HepG2 (cell line): ENCODE results near the gene CKMT1A. TPM values are rescaled to one million over a fixed set of nuclear protein-coding genes. Genes with fewer than 3 reads are reported as not detected.
"Not testable (repeated sequence)": the region's sequence is repeated elsewhere in the genome, so short reads cannot be mapped to it uniquely, and the experiment has no call there.

Experiments used
- CREB3 ChIP-seq: sonication (generic); formaldehyde crosslinking; IDR thresholded peaks from 2 replicates; pipeline ENCODE4 v1.5.0; 2020; ENCODE audit warnings: missing genetic modification reagents
- HINFP ChIP-seq: sonication (generic); formaldehyde crosslinking; IDR thresholded peaks from 2 replicates; pipeline ENCODE4 v1.4.0; 2020; ENCODE audit warnings: low read depth, mild to moderate bottlenecking, missing genetic modification reagents
- IRF9 ChIP-seq: sonication (generic); formaldehyde crosslinking; IDR thresholded peaks from 2 replicates; pipeline ENCODE4 v1.8.0; 2022; ENCODE audit warnings: missing genetic modification reagents, mild to moderate bottlenecking, borderline replicate concordance
- KAT7 ChIP-seq: IDR thresholded peaks from 2 replicates; pipeline ENCODE4 v1.6.1; 2018; ENCODE audit warnings: borderline replicate concordance, missing compliant biosample characterization
- KDM2A ChIP-seq: sonication (generic); formaldehyde crosslinking; IDR thresholded peaks from 2 replicates; pipeline ENCODE4 v1.4.0; 2020; ENCODE audit warnings: low read depth, missing genetic modification reagents, borderline replicate concordance
- MAFK ChIP-seq, 2 experiments: IDR thresholded peaks in 1 of 2; conservative IDR thresholded peaks in 1 of 2; 2 replicates each; pipeline ENCODE4 v1.6.1; 2011; ENCODE audit warnings: improper control_type of control experiment in 2 of 2, low read length in 2 of 2
- MIER2 ChIP-seq: IDR thresholded peaks from 2 replicates; pipeline ENCODE4 v1.6.1; 2016; ENCODE audit warnings: missing biosample characterization, missing genetic modification reagents
- NFKB2 ChIP-seq: sonication (generic); formaldehyde crosslinking; IDR thresholded peaks from 2 replicates; pipeline ENCODE4 v1.4.0; 2020; ENCODE audit warnings: missing genetic modification reagents, borderline replicate concordance
- NRL ChIP-seq: sonication (generic); formaldehyde crosslinking; IDR thresholded peaks from 2 replicates; pipeline ENCODE4 v1.5.0; 2020; ENCODE audit warnings: missing genetic modification reagents, mild to moderate bottlenecking, moderate library complexity, borderline replicate concordance
- PAX8 ChIP-seq: sonication (generic); formaldehyde crosslinking; IDR thresholded peaks from 2 replicates; pipeline ENCODE4 v1.8.0; 2022; ENCODE audit warnings: mild to moderate bottlenecking, missing genetic modification reagents, borderline replicate concordance
- SOX13 ChIP-seq, 3 experiments: fragments of 450-650 bp in 1 of 3; sonication (generic) in 1 of 3; formaldehyde crosslinking in 1 of 3; IDR thresholded peaks in 2 of 3; conservative IDR thresholded peaks in 1 of 3; 2 replicates each; pipeline versions ENCODE4 v1.5.0 to v1.6.1; 2016 to 2020; ENCODE audit warnings: antibody characterized with exemption in 1 of 3, mild to moderate bottlenecking in 1 of 3, missing compliant biosample characterization in 1 of 3, missing genetic modification reagents in 1 of 3, moderate library complexity in 1 of 3
- TARDBP ChIP-seq: sonication (generic); formaldehyde crosslinking; IDR thresholded peaks from 2 replicates; pipeline ENCODE4 v1.8.0; 2022; ENCODE audit warnings: mild to moderate bottlenecking, missing genetic modification reagents
- ZBED4 ChIP-seq: sonication (generic); formaldehyde crosslinking; IDR thresholded peaks from 2 replicates; pipeline ENCODE4 v1.4.0; 2020; ENCODE audit warnings: missing genetic modification reagents, borderline replicate concordance
- ZNF224 ChIP-seq: sonication (generic); formaldehyde crosslinking; IDR thresholded peaks from 2 replicates; pipeline ENCODE4 v1.5.0; 2020; ENCODE audit warnings: mild to moderate bottlenecking, missing genetic modification reagents
- ZNF263 ChIP-seq: sonication (generic); formaldehyde crosslinking; IDR thresholded peaks from 2 replicates; pipeline ENCODE4 v1.4.0; 2020; ENCODE audit warnings: missing genetic modification reagents
- ZNF280B ChIP-seq: sonication (generic); formaldehyde crosslinking; IDR thresholded peaks from 2 replicates; pipeline ENCODE4 v1.5.0; 2020; ENCODE audit warnings: missing genetic modification reagents, mild to moderate bottlenecking, borderline replicate concordance
- ZNF441 ChIP-seq: sonication (generic); formaldehyde crosslinking; IDR thresholded peaks from 2 replicates; pipeline ENCODE4 v1.7.0; 2021; ENCODE audit warnings: missing genetic modification reagents, borderline replicate concordance
- polyA plus RNA-seq, 8 experiments: library from polyadenylated mRNA; depleted of rRNA in 3 of 8; stranded (reverse) in 7 of 8; unstranded in 1 of 8; fragments of >200 nt; fragmentation: Illumina TruSeq in 4 of 8; extraction: Trizol in 4 of 8; gene quantifications; 2 replicates each; pipeline versions ENCODE4 v1.2.1 to v1.2.3, GENCODE V29; 2011 to 2016; ENCODE audit warnings: low read depth in 4 of 8, missing spikeins in 1 of 8, mixed read lengths in 1 of 8; ENCODE audit not compliant: insufficient read depth in 1 of 8
- total RNA-seq, 5 experiments: library from RNA; depleted of rRNA; stranded (reverse); fragments of >200 nt; fragmentation: Illumina TruSeq; extraction: Trizol; gene quantifications; 2 replicates each; pipeline ENCODE4 v1.2.3, GENCODE V29; 2016; ENCODE audit warnings: low read depth in 1 of 5

CKMT1A gene
- total and polyA plus RNA-seq, 2 of the 13 experiments (the other 11 are each of a cell fraction or from before 2014, with no cell fraction given): 0.13 to 0.46 TPM

GRCh38 chr15:43746245-43746902 is 52.7 kb downstream of the CKMT1A start, which contains the start of gene PDIA3 (continued):
- TF ChIP-seq IRF9 (CRISPR knock-in tag): peak; percentile 76; the same call in 1 of the 2 replicates
- TF ChIP-seq MIER2 (CRISPR knock-in tag): 0 out of 2 replicates have a peak, but pooled peaks have one; percentile 29
- TF ChIP-seq ZBED4 (CRISPR knock-in tag): peak; percentile 90; the same call in 1 of the 2 replicates
- TF ChIP-seq KAT7 (CRISPR knock-in tag): peak; percentile 87; the same call in 1 of the 2 replicates
- TF ChIP-seq ZNF263: 0 out of 2 replicates have a peak, but pooled peaks have one; percentile 8
- peak; percentile 45; the same call in 1 of the 2 replicates for TF ChIP-seq CREB3 (CRISPR knock-in tag)
- 0 out of 2 replicates have a peak, but pooled peaks have one; percentile 41 for TF ChIP-seq ZNF280B (CRISPR knock-in tag)
- peak; percentile 87; the same call in 1 of the 2 replicates for TF ChIP-seq TARDBP (CRISPR knock-in tag)
- peak; percentile 36; the same call in 1 of the 2 replicates for TF ChIP-seq NFKB2
- TF ChIP-seq HINFP (CRISPR knock-in tag): peak; percentile 96
- TF ChIP-seq ZNF224: 0 out of 2 replicates have a peak, but pooled peaks have one; percentile 60
- 0 out of 2 replicates have a peak, but pooled peaks have one; percentile 46 for TF ChIP-seq NRL (CRISPR knock-in tag)
- TF ChIP-seq MAFK (conservative IDR thresholded peaks at IDR 0.05 in 1 of 2, IDR thresholded peaks at IDR 0.05 in 1 of 2; ENCODE audit: low read length in 2 of 2): peak in 1 of 2 experiments; percentile 7; a peak in 1 of 4 replicates
- TF ChIP-seq PAX8: 0 out of 2 replicates have a peak, but pooled peaks have one; percentile 73
- TF ChIP-seq SOX13 (IDR thresholded peaks at IDR 0.05): not testable (repeated sequence)
- peak in 1 of 2 experiments; percentile 24; a peak in 1 of 4 replicates for TF ChIP-seq SOX13 (CRISPR knock-in tag; conservative IDR thresholded peaks at IDR 0.05 in 1 of 2, IDR thresholded peaks at IDR 0.05 in 1 of 2)
- peak; percentile 57; the same call in 1 of the 2 replicates for TF ChIP-seq ZNF441 (CRISPR knock-in tag)
- peak; percentile 62; the same call in 1 of the 2 replicates for TF ChIP-seq KDM2A
